Glutamatergic neuron (in vitro differentiated cells): ENCODE data around the gene MYOZ3. TPM values are rescaled to one million over a fixed set of nuclear protein-coding genes. Genes with fewer than 3 reads are reported as not detected.

Experiments used
- DNase-seq: peaks from one replicate; pipeline ENCODE4 v3.0.0; 2022
- H3K27ac Mint-ChIP-seq: one replicate; pipeline ENCODE4 v1.8.0; 2020; ENCODE audit warnings: mild to moderate bottlenecking, mixed read lengths, inconsistent platforms; ENCODE audit not compliant: unreplicated experiment
- H3K27me3 Mint-ChIP-seq: one replicate; pipeline ENCODE4 v1.8.0; 2020; ENCODE audit warnings: mild to moderate bottlenecking, moderate library complexity, mixed read lengths, inconsistent platforms; ENCODE audit not compliant: unreplicated experiment
- H3K36me3 Mint-ChIP-seq: one replicate; pipeline ENCODE4 v1.8.0; 2020; ENCODE audit warnings: mild to moderate bottlenecking, mixed read lengths, inconsistent platforms; ENCODE audit not compliant: unreplicated experiment
- H3K4me1 Mint-ChIP-seq: one replicate; pipeline ENCODE4 v1.8.0; 2020; ENCODE audit warnings: mild to moderate bottlenecking, low read depth, mixed read lengths, inconsistent platforms; ENCODE audit not compliant: unreplicated experiment
- H3K4me3 Mint-ChIP-seq: one replicate; pipeline ENCODE4 v1.8.0; 2020; ENCODE audit warnings: mild to moderate bottlenecking, mixed read lengths, inconsistent platforms; ENCODE audit not compliant: unreplicated experiment
- H3K9me3 Mint-ChIP-seq: one replicate; pipeline ENCODE4 v1.8.0; 2020; ENCODE audit warnings: mild to moderate bottlenecking, moderate library complexity, mixed read lengths, inconsistent platforms; ENCODE audit not compliant: unreplicated experiment
- total RNA-seq: library from RNA; stranded (reverse); fragmentation: NEBNext Ultra II Directional; extraction: Animal tissue kit (Norgen Biotek cat#: 25700); gene quantifications from one replicate; pipeline ENCODE4 v1.2.1, GENCODE V29; 2021; ENCODE audit not compliant: unreplicated experiment
- TF ChIP-seq, protein P1 (sequence below): fragments of 200-600 bp; sonication (generic); IDR thresholded peaks from one replicate; pipeline ENCODE4 v1.5.0; 2021; ENCODE audit not compliant: partially characterized antibody, unreplicated experiment

MYOZ3 gene
- total RNA-seq, 1 donor from 2014 or later = 0.64 TPM

DNA sequence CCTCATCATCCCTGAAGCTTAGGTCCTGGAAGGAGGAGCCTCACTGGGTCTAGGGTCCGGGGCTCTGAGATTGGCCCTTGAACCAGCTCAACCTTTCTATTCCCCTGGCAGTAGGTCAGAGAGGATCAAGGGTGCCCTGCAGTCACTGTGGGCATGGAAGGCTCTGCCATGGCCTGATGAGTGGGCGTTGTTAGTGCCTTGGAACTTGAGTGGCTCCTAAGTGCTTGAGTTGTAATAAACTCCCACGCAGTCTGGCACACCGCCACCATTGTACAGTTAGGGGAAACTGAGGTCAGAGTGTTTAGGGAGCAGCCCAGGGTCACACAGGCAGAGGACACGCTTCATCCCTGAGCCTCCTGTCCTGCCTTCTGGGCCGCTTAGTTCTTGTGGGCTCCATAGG is 31.0 kb upstream of the MYOZ3 start:
- Mint-ChIP-seq H3K4me1 (peaks cover 50% of the 10 kb centered on the region), H3K4me3 (no peak overlapping the region), H3K9me3 (peaks cover 12% of the 10 kb centered on the region), H3K27ac (no peak overlapping the region), H3K36me3 (no peaks in the 10 kb centered on the region), H3K27me3 (no peaks in the 10 kb centered on the region)
- TF ChIP-seq, protein P1, sequence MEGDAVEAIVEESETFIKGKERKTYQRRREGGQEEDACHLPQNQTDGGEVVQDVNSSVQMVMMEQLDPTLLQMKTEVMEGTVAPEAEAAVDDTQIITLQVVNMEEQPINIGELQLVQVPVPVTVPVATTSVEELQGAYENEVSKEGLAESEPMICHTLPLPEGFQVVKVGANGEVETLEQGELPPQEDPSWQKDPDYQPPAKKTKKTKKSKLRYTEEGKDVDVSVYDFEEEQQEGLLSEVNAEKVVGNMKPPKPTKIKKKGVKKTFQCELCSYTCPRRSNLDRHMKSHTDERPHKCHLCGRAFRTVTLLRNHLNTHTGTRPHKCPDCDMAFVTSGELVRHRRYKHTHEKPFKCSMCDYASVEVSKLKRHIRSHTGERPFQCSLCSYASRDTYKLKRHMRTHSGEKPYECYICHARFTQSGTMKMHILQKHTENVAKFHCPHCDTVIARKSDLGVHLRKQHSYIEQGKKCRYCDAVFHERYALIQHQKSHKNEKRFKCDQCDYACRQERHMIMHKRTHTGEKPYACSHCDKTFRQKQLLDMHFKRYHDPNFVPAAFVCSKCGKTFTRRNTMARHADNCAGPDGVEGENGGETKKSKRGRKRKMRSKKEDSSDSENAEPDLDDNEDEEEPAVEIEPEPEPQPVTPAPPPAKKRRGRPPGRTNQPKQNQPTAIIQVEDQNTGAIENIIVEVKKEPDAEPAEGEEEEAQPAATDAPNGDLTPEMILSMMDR = no peak
- DNase-seq = no peak

DNA sequence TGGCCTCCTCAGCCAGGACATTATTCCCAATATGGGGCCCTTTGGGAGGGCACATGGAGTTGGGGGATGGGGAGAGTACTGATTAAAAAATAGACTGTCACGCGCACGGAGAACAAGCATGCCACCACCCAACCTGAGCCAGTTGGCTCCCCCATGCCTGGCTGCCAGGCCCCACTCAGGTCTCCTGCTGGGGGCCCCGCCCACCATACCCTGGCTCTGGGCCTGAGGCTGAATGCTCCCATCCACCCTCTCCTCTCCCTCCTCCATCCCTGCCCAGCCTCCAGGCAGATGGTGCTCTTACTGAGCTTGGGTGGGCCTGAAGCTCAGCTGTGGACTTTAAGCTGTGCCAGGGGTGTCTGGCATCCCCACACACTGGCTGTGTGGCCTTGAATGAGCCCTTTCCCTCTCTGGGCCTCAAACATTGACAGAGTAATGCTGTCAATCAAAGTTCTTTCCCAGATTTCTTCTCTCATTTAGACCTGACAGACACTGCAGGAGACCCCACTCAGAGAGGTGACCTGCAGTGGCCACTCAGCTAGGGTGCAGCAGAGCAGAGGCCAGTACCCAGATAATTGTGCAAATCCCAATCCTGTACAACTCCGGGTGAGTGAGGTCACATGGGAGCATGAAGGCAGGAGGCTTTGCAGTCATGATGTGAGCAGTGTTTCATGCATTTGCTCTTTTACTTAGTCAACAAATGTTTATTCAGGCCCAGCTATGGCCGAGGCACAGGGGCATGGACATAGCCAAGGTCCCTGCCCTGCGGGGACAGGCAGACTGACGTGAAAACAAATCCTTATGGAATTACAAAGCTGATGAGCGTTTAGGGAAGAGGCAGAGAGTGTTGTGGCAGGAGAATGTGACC is 30.4 kb upstream of the MYOZ3 start:
- Mint-ChIP-seq H3K9me3 (peaks cover 12% of the 10 kb centered on the region), H3K36me3 (no peaks in the 10 kb centered on the region), H3K27me3 (peaks cover 2% of the 10 kb centered on the region), H3K4me3 (peak overlapping the region; percentile 59), H3K4me1 (peaks cover 50% of the 10 kb centered on the region), H3K27ac (peak overlapping the region; percentile 70)
- TF ChIP-seq, protein P1 = no peak
- DNase-seq = no peak

DNA sequence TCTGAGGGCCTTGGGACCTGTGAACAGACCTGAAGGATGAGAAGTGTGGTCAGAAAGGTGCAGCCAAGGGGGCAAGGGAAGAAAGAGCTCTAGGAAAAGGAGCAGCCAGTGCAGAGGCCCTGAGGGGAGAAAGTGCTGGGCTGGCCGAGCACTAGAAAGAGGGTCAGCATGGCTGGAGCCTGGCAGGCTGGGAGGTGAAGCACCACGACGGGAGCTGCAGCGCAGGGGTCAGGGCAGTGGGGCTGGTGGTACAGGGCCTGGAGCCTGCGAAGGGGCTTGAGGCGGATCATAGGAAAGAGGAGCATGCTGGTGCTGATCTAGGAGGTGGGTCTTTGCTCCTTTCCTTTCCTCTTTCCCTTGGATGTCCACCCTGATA is 29.7 kb upstream of the MYOZ3 start:
- peak overlapping the region; percentile 70 for H3K27ac Mint-ChIP-seq
- no peak for DNase-seq
- TF ChIP-seq, protein P1 = no peak

DNA sequence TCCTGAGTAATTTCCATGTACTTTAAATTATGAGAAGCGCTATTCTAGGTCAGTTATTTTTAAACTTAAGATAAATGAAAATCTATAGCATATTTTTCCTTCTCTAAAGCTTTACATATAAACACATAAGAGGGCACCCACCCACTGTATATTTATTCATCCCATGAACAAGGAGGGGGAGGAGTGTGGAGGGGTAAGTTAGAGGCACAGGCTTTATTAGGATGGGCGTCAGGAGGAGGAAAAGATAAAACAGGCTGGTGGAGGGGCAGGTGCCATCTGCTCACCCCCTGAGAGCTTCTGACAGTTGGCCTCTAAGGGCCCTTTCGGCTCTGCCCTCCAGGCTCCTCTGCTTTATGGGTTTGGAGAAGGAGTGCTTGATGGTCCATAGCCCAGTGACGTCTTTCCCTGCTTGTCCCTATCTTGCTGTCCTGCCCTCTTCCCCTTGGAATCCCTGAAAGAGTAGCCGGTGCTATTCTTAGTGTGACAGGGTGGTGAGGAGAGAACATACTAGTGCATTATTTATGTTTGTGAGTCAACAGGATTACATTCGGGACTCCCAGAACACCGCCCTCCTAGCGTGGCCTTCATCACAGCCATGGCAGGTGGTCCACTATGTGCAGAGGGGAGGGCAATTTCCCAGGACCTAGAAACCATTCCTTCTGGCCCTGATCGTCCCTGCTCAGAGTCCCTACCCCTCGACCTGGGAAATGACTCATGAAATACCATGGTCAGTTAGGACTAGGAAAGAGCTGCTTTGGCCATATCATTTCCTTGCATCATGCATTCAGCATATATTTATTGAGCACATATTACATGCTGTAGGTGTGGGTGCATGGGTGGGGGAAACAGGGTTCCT is 28.5 kb upstream of the MYOZ3 start:
- Mint-ChIP-seq H3K4me1 (peaks cover 55% of the 10 kb centered on the region), H3K4me3 (peak overlapping the region; percentile 52), H3K36me3 (no peaks in the 10 kb centered on the region), H3K27me3 (peaks cover 9% of the 10 kb centered on the region), H3K9me3 (peaks cover 12% of the 10 kb centered on the region), H3K27ac (peak overlapping the region; percentile 89)
- no peak for DNase-seq
- TF ChIP-seq, protein P1 = no peak

More for the DNA sequence above, 29.7 kb upstream of the MYOZ3 start:
- peak overlapping the region; percentile 59 for H3K4me3 Mint-ChIP-seq
- H3K4me1 Mint-ChIP-seq = peaks cover 52% of the 10 kb centered on the region
- H3K9me3 Mint-ChIP-seq = peaks cover 12% of the 10 kb centered on the region
- H3K27me3 Mint-ChIP-seq = peaks cover 3% of the 10 kb centered on the region
- H3K36me3 Mint-ChIP-seq = no peaks in the 10 kb centered on the region

DNA sequence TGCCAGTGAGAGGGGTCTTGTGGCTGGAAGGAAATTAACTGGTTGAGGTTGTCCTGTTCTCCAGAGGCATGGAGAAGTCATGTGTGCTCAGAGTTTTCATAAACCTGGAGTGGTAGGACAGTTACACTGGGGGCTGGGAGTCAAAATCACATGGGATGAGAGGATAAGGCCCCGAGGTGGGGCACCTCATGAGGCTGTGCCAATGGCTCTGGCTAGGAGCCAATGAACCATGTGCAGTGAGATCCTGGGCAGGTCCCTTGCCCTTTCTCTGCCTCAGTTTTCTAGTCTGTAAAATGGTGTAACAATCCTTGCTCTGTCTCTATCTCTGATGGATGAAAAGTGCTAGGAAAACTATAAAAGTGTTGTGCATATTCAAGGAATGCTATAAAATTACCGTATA is 27.6 kb upstream of the MYOZ3 start:
- Mint-ChIP-seq H3K9me3 (peaks cover 15% of the 10 kb centered on the region), H3K4me1 (peaks cover 54% of the 10 kb centered on the region), H3K27ac (peak overlapping the region; percentile 89), H3K36me3 (no peaks in the 10 kb centered on the region), H3K27me3 (peaks cover 13% of the 10 kb centered on the region), H3K4me3 (peak overlapping the region; percentile 52)
- TF ChIP-seq, protein P1 = no peak
- no peak for DNase-seq
